GM12891 (cell line): Measurements from ENCODE around the gene GPRIN2.

ENCODE experiments used
- POLR2A ChIP-seq: IDR thresholded peaks from 2 replicates; pipeline ENCODE4 v1.6.1; 2011; ENCODE audit warnings: low read depth, low read length, control low read depth
- SPI1 ChIP-seq: IDR thresholded peaks from 2 replicates; pipeline ENCODE4 v1.6.1; 2011; ENCODE audit warnings: low read depth, low read length, control low read depth

DNA sequence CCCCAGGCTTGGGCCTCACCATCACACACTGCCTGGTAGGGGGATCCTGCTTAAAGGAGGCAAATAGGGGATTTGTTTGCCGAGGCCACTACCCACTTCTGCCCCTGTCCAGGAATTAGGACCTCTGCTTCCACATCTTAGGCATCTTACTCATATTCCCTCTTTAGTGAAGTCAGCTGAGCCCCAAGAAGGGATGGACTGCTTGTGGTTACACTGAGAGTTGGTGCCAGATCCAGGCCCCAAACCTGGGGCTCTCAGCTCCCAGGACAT, 1.6 kb upstream of the GPRIN2 start:
- TF ChIP-seq POLR2A: no peak
- TF ChIP-seq SPI1: no peak
